GM21619 (cell line): ENCODE measurements around the gene FAF1.
A peak's percentile ranks its signal among the peaks of the same experiment; 100 is the strongest.
"Not testable (repeated sequence)": the region's sequence is repeated elsewhere in the genome, so short reads cannot be mapped to it uniquely, and the experiment has no call there.

Experiments used
- ATAC-seq: cut with Tn5 transposase; IDR thresholded peaks from one replicate; pipeline ENCODE4 v1.9.1; 2021; ENCODE audit not compliant: unreplicated experiment

Gene FAF1

GRCh38 chr1:50913954-50914353, 46.1 kb downstream of the FAF1 start:
- ATAC-seq = no peak

- ATAC-seq = not testable (repeated sequence)
Observed at GRCh38 chr1:50910356-50910755, 49.7 kb downstream of the FAF1 start.

GRCh38 chr1:50907610-50908009, 52.5 kb downstream of the FAF1 start:
- not testable (repeated sequence) for ATAC-seq

GRCh38 chr1:50906050-50906449, 54.0 kb downstream of the FAF1 start:
- not testable (repeated sequence) for ATAC-seq

- no peak for ATAC-seq
Observed at GRCh38 chr1:50902419-50902818, 57.6 kb downstream of the FAF1 start.

- no peak for ATAC-seq
Observed at GRCh38 chr1:50901872-50902271, 58.2 kb downstream of the FAF1 start.

- ATAC-seq = no peak
Observed at GRCh38 chr1:50898773-50899172, 61.3 kb downstream of the FAF1 start.

- ATAC-seq = no peak
Observed at GRCh38 chr1:50894340-50894739, 65.7 kb downstream of the FAF1 start.

- ATAC-seq = no peak
Observed at GRCh38 chr1:50893466-50893865, 66.6 kb downstream of the FAF1 start.

GRCh38 chr1:50887555-50887954, 72.5 kb downstream of the FAF1 start:
- not testable (repeated sequence) for ATAC-seq

GRCh38 chr1:50880373-50880772, 79.7 kb downstream of the FAF1 start:
- no peak for ATAC-seq

- no peak for ATAC-seq
Observed at GRCh38 chr1:50879137-50879536, 80.9 kb downstream of the FAF1 start.

- no peak for ATAC-seq
Observed at GRCh38 chr1:50878434-50878833, 81.6 kb downstream of the FAF1 start.

- no peak for ATAC-seq
Observed at GRCh38 chr1:50877641-50878040, 82.4 kb downstream of the FAF1 start.

GRCh38 chr1:50873458-50874187, 86.4 kb downstream of the FAF1 start:
- ATAC-seq = peak; percentile 98

- ATAC-seq = not testable (repeated sequence)
Observed at GRCh38 chr1:50864845-50865244, 95.2 kb downstream of the FAF1 start.

GRCh38 chr1:50861772-50862171, 98.3 kb downstream of the FAF1 start:
- ATAC-seq = no peak

- no peak for ATAC-seq
Observed at GRCh38 chr1:50860702-50861101, 99.4 kb downstream of the FAF1 start.

- ATAC-seq = no peak
Observed at GRCh38 chr1:50860256-50860655, 99.8 kb downstream of the FAF1 start.

GRCh38 chr1:50859657-50860056, 100.4 kb downstream of the FAF1 start:
- no peak for ATAC-seq

GRCh38 chr1:50858761-50859160, 101.3 kb downstream of the FAF1 start:
- ATAC-seq = no peak

- ATAC-seq = no peak
Observed at GRCh38 chr1:50857702-50858101, 102.4 kb downstream of the FAF1 start.

- no peak for ATAC-seq
Observed at GRCh38 chr1:50853325-50853724, 106.7 kb downstream of the FAF1 start.
